DND-41 (cell line): ENCODE measurements around the gene NRG3.

Source experiments
- ATAC-seq: fragments of 200-7000 bp; cut with Tn5 transposase; 3 replicates; pipeline ENCODE4 v1.9.1; 2021; ENCODE audit warnings: low read depth; ENCODE audit not compliant: insufficient read depth
- DNase-seq: peaks from one replicate; pipeline ENCODE4 v3.0.0-alpha.2; 2020
- H2AFZ ChIP-seq: 2 replicates; pipeline ENCODE4 v1.6.0; 2012; ENCODE audit warnings: low read depth, low read length
- H3K27ac ChIP-seq: 2 replicates; pipeline ENCODE4 v1.5.1; 2012; ENCODE audit warnings: low read length, inconsistent platforms
- H3K27me3 ChIP-seq: fragments of 200-600 bp; sonication (generic); 2 replicates; pipeline ENCODE4 v1.6.0; 2012; ENCODE audit warnings: low read length, mild to moderate bottlenecking, inconsistent platforms; ENCODE audit not compliant: insufficient read depth, poor library complexity
- H3K36me3 ChIP-seq: 2 replicates; pipeline ENCODE4 v1.5.1; 2012; ENCODE audit warnings: low read length, inconsistent platforms; ENCODE audit not compliant: insufficient read depth
- H3K4me1 ChIP-seq: 2 replicates; pipeline ENCODE4 v1.5.1; 2012; ENCODE audit warnings: mild to moderate bottlenecking, low read length; ENCODE audit not compliant: insufficient read depth
- H3K4me2 ChIP-seq: 2 replicates; pipeline ENCODE4 v1.6.0; 2012; ENCODE audit warnings: mild to moderate bottlenecking, moderate library complexity, low read length, inconsistent platforms; ENCODE audit not compliant: insufficient read depth
- H3K4me3 ChIP-seq, 2 experiments: fragments of 200-600 bp in 1 of 2; shearing (Covaris generic) in 1 of 2; 2 replicates each; pipeline ENCODE4 v1.5.1; 2012 to 2016; ENCODE audit warnings: inconsistent platforms in 2 of 2, low read length in 2 of 2, mild to moderate bottlenecking in 2 of 2, low read depth in 1 of 2, moderate library complexity in 1 of 2
- H3K79me2 ChIP-seq: 2 replicates; pipeline ENCODE4 v1.6.0; 2012; ENCODE audit warnings: low read length, inconsistent platforms; ENCODE audit not compliant: insufficient read depth
- H3K9ac ChIP-seq: 2 replicates; pipeline ENCODE4 v1.6.0; 2012; ENCODE audit warnings: low read depth, mild to moderate bottlenecking, inconsistent platforms, low read length, moderate library complexity
- H3K9me3 ChIP-seq: 2 replicates; pipeline ENCODE4 v1.5.1; 2012; ENCODE audit warnings: low read length, moderate library complexity, mild to moderate bottlenecking, inconsistent platforms; ENCODE audit not compliant: insufficient read depth, severe bottlenecking
- H4K20me1 ChIP-seq: 2 replicates; pipeline ENCODE4 v1.6.0; 2012; ENCODE audit warnings: low read length; ENCODE audit not compliant: insufficient read depth
- CTCF ChIP-seq: IDR thresholded peaks from 2 replicates; pipeline ENCODE4 v1.5.1; 2012; ENCODE audit warnings: borderline replicate concordance, low read length, moderate library complexity, mild to moderate bottlenecking; ENCODE audit not compliant: poor library complexity, severe bottlenecking; ENCODE audit errors: extremely low read depth
- EZH2 ChIP-seq: IDR thresholded peaks from 3 replicates; pipeline ENCODE4 v1.6.1; 2012; ENCODE audit warnings: borderline replicate concordance, low read depth, mild to moderate bottlenecking, moderate library complexity, low read length, inconsistent platforms; ENCODE audit not compliant: severe bottlenecking

The NRG3 gene

GRCh38 chr10:82581940-82582339, 706.9 kb downstream of the NRG3 start:
- DNase-seq (no peak), ATAC-seq (no peak)
- no peaks in the 10 kb centered on the region for H4K20me1 ChIP-seq
- H3K36me3 ChIP-seq = no peaks in the 10 kb centered on the region
- TF ChIP-seq EZH2 (no peak), CTCF (no peak)
- no peak overlapping the region for H3K4me2 ChIP-seq
- no peaks in the 10 kb centered on the region for H3K27me3 ChIP-seq
- H2AFZ ChIP-seq = no peak overlapping the region
- H3K9me3 ChIP-seq = no peaks in the 10 kb centered on the region
- H3K79me2 ChIP-seq = no peaks in the 10 kb centered on the region
- no peak overlapping the region for H3K27ac ChIP-seq
- H3K4me3 ChIP-seq = no peak overlapping the region
- no peak overlapping the region for H3K9ac ChIP-seq
- H3K4me1 ChIP-seq = no peaks in the 10 kb centered on the region

- H3K4me2 ChIP-seq = no peak overlapping the region
- no peaks in the 10 kb centered on the region for H4K20me1 ChIP-seq
- ATAC-seq = no peak
- no peak overlapping the region for H3K9ac ChIP-seq
- H3K27me3 ChIP-seq = no peaks in the 10 kb centered on the region
- H3K27ac ChIP-seq = no peak overlapping the region
- H3K4me1 ChIP-seq = no peaks in the 10 kb centered on the region
- no peak overlapping the region for H2AFZ ChIP-seq
- H3K36me3 ChIP-seq = no peaks in the 10 kb centered on the region
- H3K79me2 ChIP-seq = no peaks in the 10 kb centered on the region
- no peak overlapping the region for H3K4me3 ChIP-seq
- TF ChIP-seq EZH2 = no peak
- no peak for TF ChIP-seq CTCF
- no peak for DNase-seq
- no peaks in the 10 kb centered on the region for H3K9me3 ChIP-seq
Measured at GRCh38 chr10:82591421-82591820, 716.4 kb downstream of the NRG3 start.

GRCh38 chr10:82597840-82598239, 722.8 kb downstream of the NRG3 start:
- H3K4me2 ChIP-seq = no peak overlapping the region
- no peaks in the 10 kb centered on the region for H4K20me1 ChIP-seq
- no peak overlapping the region for H3K27ac ChIP-seq
- H3K4me3 ChIP-seq = no peak overlapping the region
- no peaks in the 10 kb centered on the region for H3K79me2 ChIP-seq
- H3K36me3 ChIP-seq = no peaks in the 10 kb centered on the region
- H3K9ac ChIP-seq = no peak overlapping the region
- H3K27me3 ChIP-seq = no peaks in the 10 kb centered on the region
- no peaks in the 10 kb centered on the region for H3K9me3 ChIP-seq
- TF ChIP-seq EZH2 (no peak), CTCF (no peak)
- no peak for ATAC-seq
- H2AFZ ChIP-seq = no peak overlapping the region
- no peaks in the 10 kb centered on the region for H3K4me1 ChIP-seq
- DNase-seq = no peak

- ATAC-seq (no peak), DNase-seq (no peak)
- Histone ChIP-seq H3K79me2 (no peaks in the 10 kb centered on the region), H3K4me1 (no peaks in the 10 kb centered on the region), H3K4me3 (no peak overlapping the region), H4K20me1 (no peaks in the 10 kb centered on the region), H3K4me2 (no peak overlapping the region), H2AFZ (no peak overlapping the region), H3K36me3 (no peaks in the 10 kb centered on the region), H3K27me3 (no peaks in the 10 kb centered on the region), H3K9ac (no peak overlapping the region), H3K9me3 (no peaks in the 10 kb centered on the region), H3K27ac (no peak overlapping the region)
- TF ChIP-seq EZH2 (no peak), CTCF (no peak)
Measured at GRCh38 chr10:82609845-82610244, 734.9 kb downstream of the NRG3 start.
